Measurements from ENCODE around the gene SLC8A3. TPM values are rescaled to one million over a fixed set of nuclear protein-coding genes. Genes with fewer than 3 reads are reported as not detected.

SLC8A3 gene
- total RNA-seq, 1 donor from 2014 or later: 0.14 TPM

Other genes starting within 250 kb of the SLC8A3 start
- 40.3 TPM for gene COX16, start 170.7 kb upstream of the SLC8A3 start, total RNA-seq
- 55.9 TPM for gene SYNJ2BP, start 228.1 kb upstream of the SLC8A3 start, total RNA-seq